ENCODE measurements around the gene SH3GLB1.

SH3GLB1 gene

GRCh38 chr1:86779308-86780191 lies 75.2 kb downstream of the SH3GLB1 start:
- TF ChIP-seq CTCF (IDR thresholded peaks at IDR 0.05) = no peak

- TF ChIP-seq CTCF (IDR thresholded peaks at IDR 0.05) = no peak
Observed at GRCh38 chr1:86782482-86782881, 78.1 kb downstream of the SH3GLB1 start.

GRCh38 chr1:86787621-86788020 lies 83.2 kb downstream of the SH3GLB1 start:
- no peak for TF ChIP-seq CTCF (IDR thresholded peaks at IDR 0.05)

GRCh38 chr1:86788300-86789206 lies 84.2 kb downstream of the SH3GLB1 start:
- no peak for TF ChIP-seq CTCF (IDR thresholded peaks at IDR 0.05)

GRCh38 chr1:86795316-86795715 lies 90.9 kb downstream of the SH3GLB1 start:
- no peak for TF ChIP-seq CTCF (IDR thresholded peaks at IDR 0.05)
